Neural progenitor cell (in vitro differentiated cells): Measurements from ENCODE around the gene PRKRIP1. TPM values are rescaled to one million over a fixed set of nuclear protein-coding genes. Genes with fewer than 3 reads are reported as not detected.

ENCODE experiments used
- DNase-seq: peaks from one replicate; pipeline ENCODE4 v3.0.0-alpha.2; 2016; ENCODE audit warnings: low spot score
- H2AFZ ChIP-seq: fragments of 200-600 bp; sonication (generic); replicated peaks from 2 replicates; pipeline ENCODE4 v1.6.1; 2016; ENCODE audit warnings: antibody characterized with exemption
- H3F3A ChIP-seq: fragments of 200-600 bp; sonication (generic); 2 replicates; pipeline ENCODE4 v1.6.1; 2016; ENCODE audit warnings: antibody characterized with exemption, low read depth
- H3K27ac ChIP-seq: fragments of 200-600 bp; sonication (generic); 2 replicates; pipeline ENCODE4 v1.5.1; 2016; ENCODE audit warnings: mild to moderate bottlenecking
- H3K27me3 ChIP-seq: fragments of 200-600 bp; sonication (generic); 2 replicates; pipeline ENCODE4 v1.6.1; 2016; ENCODE audit warnings: mild to moderate bottlenecking, moderate library complexity
- H3K36me3 ChIP-seq: fragments of 200-600 bp; sonication (generic); 2 replicates; pipeline ENCODE4 v1.5.1; 2016
- H3K4me1 ChIP-seq: fragments of 200-600 bp; sonication (generic); 2 replicates; pipeline ENCODE4 v1.6.1; 2016; ENCODE audit warnings: mixed run types
- H3K4me2 ChIP-seq: fragments of 200-600 bp; sonication (generic); 2 replicates; pipeline ENCODE4 v1.6.1; 2016
- H3K4me3 ChIP-seq: fragments of 200-600 bp; sonication (generic); 2 replicates; pipeline ENCODE4 v1.5.1; 2016
- H3K79me2 ChIP-seq: fragments of 200-600 bp; sonication (generic); 2 replicates; pipeline ENCODE4 v1.6.1; 2016; ENCODE audit warnings: low read depth
- H3K9ac ChIP-seq: fragments of 200-600 bp; sonication (generic); 2 replicates; pipeline ENCODE4 v1.6.1; 2016
- H3K9me3 ChIP-seq: fragments of 200-600 bp; sonication (generic); 2 replicates; pipeline ENCODE4 v1.5.1; 2016; ENCODE audit warnings: low read depth
- H4K20me1 ChIP-seq: fragments of 200-600 bp; sonication (generic); 2 replicates; pipeline ENCODE4 v1.6.1; 2016; ENCODE audit warnings: low read depth
- H3K27ac Mint-ChIP-seq: 3 replicates; pipeline ENCODE4 v1.8.0; 2021; ENCODE audit warnings: mixed read lengths
- H3K27me3 Mint-ChIP-seq: 2 replicates; pipeline ENCODE4 v1.8.0; 2022; ENCODE audit warnings: low read depth, mild to moderate bottlenecking, inconsistent platforms, moderate library complexity, mixed read lengths; ENCODE audit not compliant: insufficient read depth
- H3K36me3 Mint-ChIP-seq: 3 replicates; pipeline ENCODE4 v1.8.0; 2021; ENCODE audit warnings: mixed read lengths
- H3K4me1 Mint-ChIP-seq: 3 replicates; pipeline ENCODE4 v1.8.0; 2021; ENCODE audit warnings: mixed read lengths
- H3K4me3 Mint-ChIP-seq: 3 replicates; pipeline ENCODE4 v1.8.0; 2021; ENCODE audit warnings: mild to moderate bottlenecking, moderate library complexity, mixed read lengths
- H3K9me3 Mint-ChIP-seq: 3 replicates; pipeline ENCODE4 v1.8.0; 2020; ENCODE audit warnings: mixed read lengths
- CTCF ChIP-seq: fragments of 200-600 bp; sonication (generic); IDR thresholded peaks from 2 replicates; pipeline ENCODE4 v1.5.1; 2017; ENCODE audit warnings: antibody characterized with exemption, mild to moderate bottlenecking
- EZH2 ChIP-seq: fragments of 200-600 bp; sonication (generic); IDR thresholded peaks from 2 replicates; pipeline ENCODE4 v1.6.1; 2017; ENCODE audit warnings: antibody characterized with exemption, mild to moderate bottlenecking, moderate library complexity
- EZH2phosphoT487 ChIP-seq: fragments of 200-600 bp; sonication (generic); IDR thresholded peaks from 2 replicates; pipeline ENCODE4 v1.6.1; 2017; ENCODE audit warnings: antibody characterized with exemption
- total RNA-seq: library from RNA; depleted of rRNA; stranded (reverse); fragments of >200 nt; gene quantifications from 2 replicates; pipeline ENCODE4 v1.2.3, GENCODE V29; 2015; ENCODE audit warnings: low replicate concordance

The PRKRIP1 gene
- total RNA-seq, 1 donor from 2014 or later: 29.1 TPM

- Histone ChIP-seq H3K9me3 (no peaks in the 10 kb centered on the region), H3K4me1 (no peaks in the 10 kb centered on the region), H4K20me1 (peaks cover 9% of the 10 kb centered on the region), H3K27me3 (no peaks in the 10 kb centered on the region), H3K79me2 (no peaks in the 10 kb centered on the region), H3K4me3 (no peak overlapping the region), H3K4me2 (no peak overlapping the region), H3F3A (no peaks in the 10 kb centered on the region), H2AFZ (no peak overlapping the region), H3K9ac (no peak overlapping the region), H3K27ac (no peak overlapping the region), H3K36me3 (no peaks in the 10 kb centered on the region)
- TF ChIP-seq EZH2: no peak
- TF ChIP-seq EZH2phosphoT487: no peak
- no peak for TF ChIP-seq CTCF
- Mint-ChIP-seq H3K4me3 (no peak overlapping the region), H3K27me3 (no peaks in the 10 kb centered on the region), H3K9me3 (no peaks in the 10 kb centered on the region), H3K27ac (no peak overlapping the region), H3K36me3 (peaks cover 8% of the 10 kb centered on the region), H3K4me1 (peaks cover 11% of the 10 kb centered on the region)
- DNase-seq: no peak
Observed at GRCh38 chr7:102469972-102470825, 74.0 kb downstream of the PRKRIP1 start.

DNA sequence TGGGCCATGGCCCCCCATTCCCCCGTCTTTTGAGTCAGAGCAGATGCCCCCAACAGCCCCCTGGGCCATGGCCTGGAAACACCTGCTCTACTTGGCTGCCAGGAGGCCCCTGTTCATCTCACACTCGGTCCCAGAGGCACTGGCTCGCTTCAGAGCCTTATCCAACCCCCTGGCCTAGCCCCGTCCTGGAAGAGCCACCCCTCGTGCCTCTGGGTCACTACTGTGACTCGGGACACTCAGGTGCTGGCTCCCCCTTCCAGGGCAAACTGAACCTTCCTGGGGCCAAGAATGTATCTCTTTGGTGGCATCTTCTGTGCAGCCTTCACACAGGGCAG is 75.6 kb downstream of the PRKRIP1 start:
- Histone ChIP-seq H3K9me3 (no peaks in the 10 kb centered on the region), H3K27ac (no peak overlapping the region), H3K4me1 (no peaks in the 10 kb centered on the region), H4K20me1 (peaks cover 4% of the 10 kb centered on the region), H3K9ac (no peak overlapping the region), H3K27me3 (no peaks in the 10 kb centered on the region), H2AFZ (no peak overlapping the region), H3K79me2 (no peaks in the 10 kb centered on the region), H3K4me2 (no peak overlapping the region), H3K4me3 (no peak overlapping the region), H3K36me3 (no peaks in the 10 kb centered on the region), H3F3A (no peaks in the 10 kb centered on the region)
- no peak overlapping the region for H3K4me3 Mint-ChIP-seq
- TF ChIP-seq CTCF: no peak
- TF ChIP-seq EZH2phosphoT487: no peak
- TF ChIP-seq EZH2: no peak
- no peaks in the 10 kb centered on the region for H3K9me3 Mint-ChIP-seq
- peaks cover 4% of the 10 kb centered on the region for H3K36me3 Mint-ChIP-seq
- no peak for DNase-seq
- H3K4me1 Mint-ChIP-seq: peaks cover 5% of the 10 kb centered on the region
- H3K27me3 Mint-ChIP-seq: no peaks in the 10 kb centered on the region
- no peak overlapping the region for H3K27ac Mint-ChIP-seq

GRCh38 chr7:102472126-102473041 is 76.2 kb downstream of the PRKRIP1 start:
- Histone ChIP-seq H3K9ac (no peak overlapping the region), H3K4me1 (no peaks in the 10 kb centered on the region), H3K4me2 (no peak overlapping the region), H4K20me1 (peaks cover 4% of the 10 kb centered on the region), H3K27ac (no peak overlapping the region), H3F3A (no peaks in the 10 kb centered on the region), H3K4me3 (no peak overlapping the region), H2AFZ (no peak overlapping the region), H3K9me3 (no peaks in the 10 kb centered on the region), H3K79me2 (no peaks in the 10 kb centered on the region), H3K36me3 (no peaks in the 10 kb centered on the region), H3K27me3 (no peaks in the 10 kb centered on the region)
- no peak for DNase-seq
- no peaks in the 10 kb centered on the region for H3K9me3 Mint-ChIP-seq
- H3K36me3 Mint-ChIP-seq: peaks cover 3% of the 10 kb centered on the region
- H3K4me1 Mint-ChIP-seq: peaks cover 3% of the 10 kb centered on the region
- H3K27me3 Mint-ChIP-seq: no peaks in the 10 kb centered on the region
- no peak overlapping the region for H3K27ac Mint-ChIP-seq
- TF ChIP-seq CTCF (no peak), EZH2phosphoT487 (no peak), EZH2 (no peak)
- no peak overlapping the region for H3K4me3 Mint-ChIP-seq
